ENCODE results near the gene UGT3A2.
A peak's percentile ranks its signal among the peaks of the same experiment; 100 is the strongest.

The UGT3A2 gene

GRCh38 chr5:36066540-36067210 is at the start of gene UGT3A2:
Gene UGT3A2, minus strand, starts transcription at chr5:36066882. Its CDS starts 93 bp downstream, at chr5:36066789.
- DNase-seq, result no peak

GRCh38 chr5:36111238-36111637 is 44.6 kb upstream of the UGT3A2 start:
- no peak for DNase-seq

- no peak for DNase-seq
These were observed 42.2 kb upstream of the UGT3A2 start for GRCh38 chr5:36108758-36109460.

GRCh38 chr5:36105819-36106218 is 39.1 kb upstream of the UGT3A2 start:
- no peak for DNase-seq

GRCh38 chr5:36099748-36100147 is 33.1 kb upstream of the UGT3A2 start:
- no peak for DNase-seq

- DNase-seq, result no peak
These were observed 29.8 kb upstream of the UGT3A2 start for GRCh38 chr5:36096486-36096885.

- DNase-seq, result peak; percentile 10
These were observed 23.3 kb upstream of the UGT3A2 start for GRCh38 chr5:36089989-36090388.

GRCh38 chr5:36079200-36079781 is 12.6 kb upstream of the UGT3A2 start:
- DNase-seq, result peak; percentile 43

- no peak for DNase-seq
These were observed 11.7 kb upstream of the UGT3A2 start for GRCh38 chr5:36078430-36078829.

- peak; percentile 18 for DNase-seq
These were observed 7.0 kb upstream of the UGT3A2 start for GRCh38 chr5:36073595-36074216.

GRCh38 chr5:36070687-36071571 is 4.2 kb upstream of the UGT3A2 start:
- no peak for DNase-seq

- no peak for DNase-seq
These were observed 2.1 kb upstream of the UGT3A2 start for GRCh38 chr5:36068751-36069281.

- no peak for DNase-seq
These were observed 612 bp downstream of the UGT3A2 start for GRCh38 chr5:36066001-36066539.

GRCh38 chr5:36060420-36060887 is 6.2 kb downstream of the UGT3A2 start:
- no peak for DNase-seq

- no peak for DNase-seq
These were observed 6.9 kb downstream of the UGT3A2 start for GRCh38 chr5:36059571-36060419.

GRCh38 chr5:36058776-36059175 is 7.9 kb downstream of the UGT3A2 start:
- no peak for DNase-seq

- DNase-seq, result no peak
These were observed 9.3 kb downstream of the UGT3A2 start for GRCh38 chr5:36057386-36057785.

GRCh38 chr5:36056422-36056821 is 10.3 kb downstream of the UGT3A2 start:
- no peak for DNase-seq

GRCh38 chr5:36055984-36056383 is 10.7 kb downstream of the UGT3A2 start:
- DNase-seq, result no peak

GRCh38 chr5:36054647-36055046 is 12.0 kb downstream of the UGT3A2 start:
- DNase-seq, result no peak

- DNase-seq, result no peak
These were observed 14.1 kb downstream of the UGT3A2 start for GRCh38 chr5:36052538-36052937.

Measured in GDM1 (cell line).